Mesendoderm (in vitro differentiated cells): ENCODE results near the gene CYP46A1.

Experiments used
- DNase-seq: peaks from one replicate; pipeline ENCODE4 v3.0.0; 2013
- H2AK5ac ChIP-seq: 2 replicates; pipeline ENCODE4 v1.6.1; 2013; ENCODE audit warnings: low read length, inconsistent platforms
- H2BK120ac ChIP-seq: 2 replicates; pipeline ENCODE4 v1.6.1; 2013; ENCODE audit warnings: low read depth, mild to moderate bottlenecking, low read length, moderate library complexity, mixed read lengths
- H2BK15ac ChIP-seq: replicated peaks from 2 replicates; pipeline ENCODE4 v1.6.1; 2013; ENCODE audit warnings: low read depth, mild to moderate bottlenecking, moderate library complexity
- H2BK5ac ChIP-seq: 2 replicates; pipeline ENCODE4 v1.6.1; 2013; ENCODE audit warnings: low read length, inconsistent platforms
- H3K18ac ChIP-seq: 2 replicates; pipeline ENCODE4 v1.6.1; 2013; ENCODE audit warnings: mild to moderate bottlenecking, low read length, mixed read lengths
- H3K23ac ChIP-seq: one replicate; pipeline ENCODE4 v1.6.1; 2013; ENCODE audit warnings: low read length
- H3K27ac ChIP-seq: 2 replicates; pipeline ENCODE4 v1.5.1; 2013; ENCODE audit warnings: low read depth, mild to moderate bottlenecking, inconsistent platforms, low read length, moderate library complexity
- H3K27me3 ChIP-seq: 2 replicates; pipeline ENCODE4 v1.6.1; 2013; ENCODE audit warnings: low read length, control low read depth, mild to moderate bottlenecking, inconsistent platforms; ENCODE audit not compliant: insufficient read depth, poor library complexity
- H3K36me3 ChIP-seq: 2 replicates; pipeline ENCODE4 v1.6.1; 2013; ENCODE audit warnings: low read length, inconsistent platforms; ENCODE audit not compliant: control insufficient read depth, insufficient read depth
- H3K4ac ChIP-seq: one replicate; pipeline ENCODE4 v1.6.1; 2013; ENCODE audit warnings: low read depth, mild to moderate bottlenecking, low read length, moderate library complexity
- H3K4me1 ChIP-seq: 2 replicates; pipeline ENCODE4 v1.6.1; 2013; ENCODE audit warnings: low read depth, low read length, inconsistent platforms; ENCODE audit not compliant: control insufficient read depth
- H3K4me2 ChIP-seq: 2 replicates; pipeline ENCODE4 v1.6.1; 2013; ENCODE audit warnings: low read length
- H3K4me3 ChIP-seq: 2 replicates; pipeline ENCODE4 v1.5.1; 2013; ENCODE audit warnings: mild to moderate bottlenecking, low read length
- H3K56ac ChIP-seq: one replicate; pipeline ENCODE4 v1.6.1; 2013; ENCODE audit warnings: low read length
- H3K79me1 ChIP-seq: 2 replicates; pipeline ENCODE4 v1.6.1; 2013; ENCODE audit warnings: low read length, inconsistent platforms
- H3K79me2 ChIP-seq: 2 replicates; pipeline ENCODE4 v1.6.1; 2013; ENCODE audit warnings: mild to moderate bottlenecking, low read length; ENCODE audit not compliant: control insufficient read depth, insufficient read depth
- H3K9ac ChIP-seq: 2 replicates; pipeline ENCODE4 v1.6.1; 2013; ENCODE audit warnings: low read length, inconsistent platforms
- H4K5ac ChIP-seq: one replicate; pipeline ENCODE4 v1.6.1; 2013; ENCODE audit warnings: low read length
- H4K8ac ChIP-seq: one replicate; pipeline ENCODE4 v1.6.1; 2013; ENCODE audit warnings: low read depth, mild to moderate bottlenecking, control low read depth, low read length, moderate library complexity
- WGBS: extraction: QIAGEN DNeasy Blood & Tissue Kit; methylation state at CpG from one replicate; pipeline ENCODE4 v1.1.7; 2013; ENCODE audit warnings: low lambda C conversion rate, missing lambda C conversion rate; ENCODE audit not compliant: insufficient coverage; ENCODE audit errors: extremely low coverage; 5-methylcytosine and 5-hydroxymethylcytosine counted together

CYP46A1 gene

DNA sequence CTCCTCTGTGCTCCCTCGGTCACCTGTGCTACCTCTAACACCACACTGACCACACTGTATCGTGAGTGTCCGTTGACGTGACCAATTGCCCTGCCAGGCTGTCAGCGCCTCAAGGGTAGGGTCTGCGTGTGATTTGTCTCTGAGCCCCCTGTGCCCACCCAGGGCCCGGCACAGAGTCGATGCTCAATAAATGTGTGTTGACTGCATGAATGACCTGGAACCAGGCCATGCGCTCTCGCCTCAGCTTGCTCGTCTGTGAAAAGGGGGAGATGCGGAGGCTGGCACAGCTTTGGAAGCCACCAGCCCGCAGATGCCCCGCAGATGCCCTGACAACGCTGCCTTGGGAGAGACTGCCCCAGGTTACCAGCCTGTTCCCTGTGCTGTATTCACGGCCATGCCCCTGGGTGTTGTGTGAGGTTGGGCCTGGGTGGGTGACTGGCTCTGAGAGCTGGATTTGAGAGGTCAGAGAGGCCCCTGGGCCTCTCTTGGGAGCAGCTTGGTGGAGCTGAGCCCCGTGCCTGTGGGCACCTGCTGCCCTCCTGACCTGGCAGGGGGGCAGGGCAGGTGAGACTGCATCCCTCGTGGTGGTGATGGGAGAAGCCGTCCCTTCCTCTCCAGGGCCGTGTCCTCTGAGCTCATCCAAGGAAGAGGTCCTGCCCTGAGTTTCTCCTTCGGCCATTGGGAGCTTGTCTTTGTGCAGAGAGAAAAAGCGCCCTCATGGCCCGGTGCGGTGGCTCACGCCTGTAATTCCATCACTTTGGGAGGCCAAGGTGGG, 43.2 kb downstream of the CYP46A1 start:
- H3K27me3 ChIP-seq, result no peaks in the 10 kb centered on the region
- DNase-seq, result no peak
- no peak overlapping the region for H2BK5ac ChIP-seq
- no peak overlapping the region for H3K9ac ChIP-seq
- no peak overlapping the region for H3K4ac ChIP-seq
- H3K4me2 ChIP-seq, result no peak overlapping the region
- no peak overlapping the region for H3K18ac ChIP-seq
- no peak overlapping the region for H2BK15ac ChIP-seq
- H4K8ac ChIP-seq, result no peak overlapping the region
- no peak overlapping the region for H3K56ac ChIP-seq
- H3K79me2 ChIP-seq, result no peaks in the 10 kb centered on the region
- no peak overlapping the region for H3K23ac ChIP-seq
- no peak overlapping the region for H2BK120ac ChIP-seq
- peaks cover 2% of the 10 kb centered on the region for H3K4me1 ChIP-seq
- no peaks in the 10 kb centered on the region for H3K79me1 ChIP-seq
- H4K5ac ChIP-seq, result no peak overlapping the region
- H3K27ac ChIP-seq, result no peak overlapping the region
- no peak overlapping the region for H2AK5ac ChIP-seq
- no peak overlapping the region for H3K4me3 ChIP-seq
- WGBS, result no CpG with 5 or more reads among the region's 25 CpGs
- H3K36me3 ChIP-seq, result no peaks in the 10 kb centered on the region

GRCh38 chr14:99728231-99728920, 44.3 kb downstream of the CYP46A1 start:
- Histone ChIP-seq H3K18ac (no peak overlapping the region), H3K27ac (no peak overlapping the region), H3K56ac (no peak overlapping the region), H2AK5ac (no peak overlapping the region), H2BK5ac (no peak overlapping the region), H4K5ac (no peak overlapping the region), H3K9ac (no peak overlapping the region), H3K27me3 (no peaks in the 10 kb centered on the region), H3K4ac (no peak overlapping the region), H3K23ac (no peak overlapping the region), H2BK15ac (no peak overlapping the region), H3K4me2 (no peak overlapping the region), H3K79me2 (no peaks in the 10 kb centered on the region), H3K4me3 (no peak overlapping the region), H3K36me3 (no peaks in the 10 kb centered on the region), H3K79me1 (no peaks in the 10 kb centered on the region), H3K4me1 (peaks cover 2% of the 10 kb centered on the region), H2BK120ac (no peak overlapping the region), H4K8ac (no peak overlapping the region)
- WGBS, result no CpG with 5 or more reads among the region's 16 CpGs
- no peak for DNase-seq

DNA sequence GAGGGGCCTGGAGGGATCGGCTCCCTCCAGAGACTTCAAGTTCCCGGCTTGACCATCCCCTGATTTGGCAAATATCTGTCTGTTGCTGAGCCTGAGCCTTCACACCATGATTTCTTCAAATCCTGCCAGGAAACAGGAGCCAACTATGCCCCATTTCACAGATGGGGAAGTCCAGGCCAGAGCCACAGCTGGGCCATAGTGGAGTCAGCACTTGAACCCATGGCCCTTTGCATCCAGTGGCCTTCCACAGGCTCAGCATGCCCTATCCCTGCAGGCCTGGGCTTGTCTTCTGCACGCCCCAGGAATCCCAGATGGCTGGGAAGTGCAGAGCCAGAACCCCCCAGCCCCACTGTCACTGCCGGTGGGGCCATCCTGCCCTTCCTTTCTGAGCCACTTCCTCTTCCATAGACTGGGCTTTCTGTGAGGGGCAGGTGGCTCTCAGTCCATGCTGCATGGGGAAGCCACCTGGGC, 44.9 kb downstream of the CYP46A1 start:
- Histone ChIP-seq H3K36me3 (no peaks in the 10 kb centered on the region), H2BK15ac (no peak overlapping the region), H2AK5ac (no peak overlapping the region), H2BK120ac (no peak overlapping the region), H3K4me1 (peaks cover 2% of the 10 kb centered on the region), H3K79me2 (no peaks in the 10 kb centered on the region), H4K8ac (no peak overlapping the region), H3K79me1 (no peaks in the 10 kb centered on the region), H3K27ac (no peak overlapping the region), H3K4me3 (no peak overlapping the region), H3K4ac (no peak overlapping the region), H3K9ac (no peak overlapping the region), H3K4me2 (no peak overlapping the region), H4K5ac (no peak overlapping the region), H3K18ac (no peak overlapping the region), H3K56ac (no peak overlapping the region), H3K27me3 (no peaks in the 10 kb centered on the region), H3K23ac (no peak overlapping the region), H2BK5ac (no peak overlapping the region)
- no CpG with 5 or more reads among the region's 4 CpGs for WGBS
- no peak for DNase-seq

DNA sequence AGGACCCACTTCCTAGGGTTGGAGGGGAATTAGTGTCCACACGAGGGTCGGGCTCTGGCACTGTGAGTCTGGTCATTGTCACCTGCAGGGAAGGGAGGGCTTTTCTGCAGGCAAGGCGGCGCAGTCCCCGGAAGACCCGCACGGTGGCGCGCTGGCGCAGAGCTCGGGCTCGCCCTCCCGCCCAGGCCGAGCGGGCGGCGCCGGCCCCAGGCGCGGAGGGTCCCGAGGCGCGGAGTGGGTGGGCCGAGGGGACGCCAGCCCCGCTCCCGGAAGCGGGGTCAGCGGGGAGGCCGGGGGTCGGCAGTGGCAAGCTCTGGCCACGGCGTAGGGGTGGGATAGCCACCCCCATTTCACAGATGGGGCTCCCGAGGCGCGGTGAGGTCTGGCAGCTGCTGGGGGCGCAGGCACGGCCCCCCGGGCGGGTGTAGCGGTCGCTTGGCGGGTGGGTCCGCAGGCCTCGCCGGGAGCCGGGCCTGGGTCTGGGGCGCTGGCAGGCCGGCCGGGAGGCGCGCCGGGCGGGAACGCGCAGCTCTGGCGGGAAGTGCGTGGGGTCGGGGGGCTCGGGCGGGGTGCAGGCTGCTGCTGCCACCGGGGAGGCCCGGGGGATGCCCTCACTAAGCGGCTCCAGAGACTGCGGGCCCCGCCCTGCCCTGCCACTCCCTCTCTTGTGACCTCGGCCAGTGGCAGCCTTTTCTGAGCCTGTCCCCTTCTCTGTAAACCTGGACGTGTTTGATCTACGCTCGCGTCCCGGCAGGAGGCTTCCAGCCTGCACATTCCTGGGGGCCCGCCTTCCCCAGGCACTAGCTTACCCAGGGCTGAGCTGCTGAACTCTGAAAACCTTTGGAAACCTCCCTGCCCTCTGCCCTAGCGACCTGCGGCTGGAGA, 46.1 kb downstream of the CYP46A1 start:
- H2BK5ac ChIP-seq, result no peak overlapping the region
- peak overlapping the region; percentile 25 for H3K18ac ChIP-seq
- H3K27ac ChIP-seq, result no peak overlapping the region
- peaks cover 2% of the 10 kb centered on the region for H3K4me1 ChIP-seq
- no peak overlapping the region for H4K5ac ChIP-seq
- no peak overlapping the region for H2BK120ac ChIP-seq
- WGBS, result no CpG with 5 or more reads among the region's 75 CpGs
- H3K36me3 ChIP-seq, result no peaks in the 10 kb centered on the region
- no peak overlapping the region for H3K4ac ChIP-seq
- H3K4me2 ChIP-seq, result peak overlapping the region; percentile 68
- no peak overlapping the region for H4K8ac ChIP-seq
- H3K27me3 ChIP-seq, result no peaks in the 10 kb centered on the region
- H3K9ac ChIP-seq, result peak overlapping the region; percentile 77
- no peaks in the 10 kb centered on the region for H3K79me2 ChIP-seq
- no peak overlapping the region for H2AK5ac ChIP-seq
- H3K23ac ChIP-seq, result no peak overlapping the region
- H3K79me1 ChIP-seq, result no peaks in the 10 kb centered on the region
- H2BK15ac ChIP-seq, result no peak overlapping the region
- peak overlapping the region; percentile 79 for H3K56ac ChIP-seq
- H3K4me3 ChIP-seq, result peak overlapping the region; percentile 53
- peak; percentile 82 for DNase-seq

- Histone ChIP-seq H2BK120ac (no peak overlapping the region), H3K4me1 (peaks cover 2% of the 10 kb centered on the region), H3K9ac (peak overlapping the region; percentile 77), H4K5ac (no peak overlapping the region), H3K79me2 (no peaks in the 10 kb centered on the region), H3K4me2 (peak overlapping the region; percentile 68), H3K23ac (no peak overlapping the region), H4K8ac (no peak overlapping the region), H2BK15ac (no peak overlapping the region), H3K56ac (peak overlapping the region; percentile 79), H3K27ac (no peak overlapping the region), H3K27me3 (no peaks in the 10 kb centered on the region), H2BK5ac (no peak overlapping the region), H3K4ac (no peak overlapping the region), H3K79me1 (no peaks in the 10 kb centered on the region), H3K36me3 (no peaks in the 10 kb centered on the region), H2AK5ac (no peak overlapping the region), H3K4me3 (no peak overlapping the region), H3K18ac (no peak overlapping the region)
- no peak for DNase-seq
- no CpG with 5 or more reads among the region's 13 CpGs for WGBS
Observed at GRCh38 chr14:99730876-99731546, 46.9 kb downstream of the CYP46A1 start.
